ENCODE results near the gene RHOB.

The RHOB gene

GRCh38 chr2:20403774-20404312 lies 43.0 kb upstream of the RHOB start:
- H3K4me3 ChIP-seq (ENCODE audit: control insufficient read depth, low read depth, low read length), result no peak overlapping the region
- peak; percentile 43 for DNase-seq (ENCODE audit: low read depth)
- no peak for TF ChIP-seq CTCF (conservative IDR thresholded peaks at IDR 0.05; ENCODE audit: control insufficient read depth, insufficient read depth, low read depth, low read length)

- no peak for TF ChIP-seq CTCF (conservative IDR thresholded peaks at IDR 0.05; ENCODE audit: control insufficient read depth, insufficient read depth, low read depth, low read length)
- H3K4me3 ChIP-seq (ENCODE audit: control insufficient read depth, low read depth, low read length), result no peak overlapping the region
- no peak for DNase-seq (ENCODE audit: low read depth)
These were observed 41.9 kb upstream of the RHOB start for GRCh38 chr2:20404950-20405349.

GRCh38 chr2:20409039-20409438 lies 37.8 kb upstream of the RHOB start:
- no peak for TF ChIP-seq CTCF (conservative IDR thresholded peaks at IDR 0.05; ENCODE audit: control insufficient read depth, insufficient read depth, low read depth, low read length)
- H3K4me3 ChIP-seq (ENCODE audit: control insufficient read depth, low read depth, low read length), result no peak overlapping the region
- no peak for DNase-seq (ENCODE audit: low read depth)

- no peak for DNase-seq (ENCODE audit: low read depth)
- H3K4me3 ChIP-seq (ENCODE audit: control insufficient read depth, low read depth, low read length), result no peak overlapping the region
- no peak for TF ChIP-seq CTCF (conservative IDR thresholded peaks at IDR 0.05; ENCODE audit: control insufficient read depth, insufficient read depth, low read depth, low read length)
These were observed 36.2 kb upstream of the RHOB start for GRCh38 chr2:20410556-20411277.

- no peak overlapping the region for H3K4me3 ChIP-seq (ENCODE audit: control insufficient read depth, low read depth, low read length)
- TF ChIP-seq CTCF (conservative IDR thresholded peaks at IDR 0.05; ENCODE audit: control insufficient read depth, insufficient read depth, low read depth, low read length), result peak; percentile 88
These were observed 35.4 kb upstream of the RHOB start for GRCh38 chr2:20411361-20411894.

GRCh38 chr2:20414806-20415205 lies 32.1 kb upstream of the RHOB start:
- no peak overlapping the region for H3K4me3 ChIP-seq (ENCODE audit: control insufficient read depth, low read depth, low read length)
- TF ChIP-seq CTCF (conservative IDR thresholded peaks at IDR 0.05; ENCODE audit: control insufficient read depth, insufficient read depth, low read depth, low read length), result no peak

More at GRCh38 chr2:20411361-20411894, 35.4 kb upstream of the RHOB start:
- DNase-seq (ENCODE audit: low read depth), result peak; percentile 85

More at GRCh38 chr2:20414806-20415205, 32.1 kb upstream of the RHOB start:
- no peak for DNase-seq (ENCODE audit: low read depth)

Measured in fibroblast of mammary gland (primary cell).